Stimulated activated CD8-positive, alpha-beta memory T cell treated with anti-CD3 and anti-CD28 coated beads, Interleukin-12 subunit alpha, Interleukin-12 subunit beta, amount 100 ng/mL, for 24 hours (primary cell): Measurements from ENCODE around the gene USP9X.
"Not testable (repeated sequence)": the region's sequence is repeated elsewhere in the genome, so short reads cannot be mapped to it uniquely, and the experiment has no call there.

Experiments used
- DNase-seq: peaks from one replicate; pipeline ENCODE4 v3.0.0-alpha.2; 2020; ENCODE audit errors: extremely low read depth

The USP9X gene

DNA sequence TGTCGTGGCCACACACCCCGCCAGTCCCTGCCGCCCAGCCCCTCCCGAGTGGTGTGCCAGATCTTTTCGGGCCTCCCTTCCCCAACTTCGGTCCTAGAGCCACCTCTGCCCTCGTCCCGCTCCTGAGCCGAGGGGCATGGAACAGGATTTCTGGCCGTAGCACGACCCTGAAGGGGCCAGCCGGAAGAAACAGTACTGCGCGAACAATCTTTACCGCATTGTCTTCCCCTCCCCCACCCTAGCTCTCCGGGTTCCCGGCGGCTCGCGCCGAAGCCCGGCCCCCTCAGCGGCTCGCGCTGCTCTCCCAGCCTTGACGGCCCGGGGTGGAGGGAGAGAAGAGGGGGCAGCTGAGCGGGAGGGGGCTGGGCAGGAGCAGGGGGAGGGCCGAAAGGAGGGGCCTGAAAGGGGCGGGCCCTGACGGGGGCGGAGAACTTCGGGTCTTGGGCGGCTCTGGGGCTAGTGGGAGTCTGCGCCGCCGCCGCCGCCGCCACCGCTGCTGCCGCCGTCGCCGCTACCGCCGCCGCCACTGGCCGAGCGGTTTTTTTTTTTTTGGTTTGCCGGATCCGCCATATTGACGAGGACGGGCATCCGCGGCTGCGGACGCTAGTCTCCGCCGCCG, at the start of gene USP9X:
Gene USP9X, plus strand, starts transcription at position 553 of the 619 bp plus-strand sequence. CDS start 38,184 bp downstream, outside the sequence.
- peak; percentile 55 for DNase-seq

GRCh38 chrX:41035582-41035981, 49.7 kb upstream of the USP9X start:
- no peak for DNase-seq

DNA sequence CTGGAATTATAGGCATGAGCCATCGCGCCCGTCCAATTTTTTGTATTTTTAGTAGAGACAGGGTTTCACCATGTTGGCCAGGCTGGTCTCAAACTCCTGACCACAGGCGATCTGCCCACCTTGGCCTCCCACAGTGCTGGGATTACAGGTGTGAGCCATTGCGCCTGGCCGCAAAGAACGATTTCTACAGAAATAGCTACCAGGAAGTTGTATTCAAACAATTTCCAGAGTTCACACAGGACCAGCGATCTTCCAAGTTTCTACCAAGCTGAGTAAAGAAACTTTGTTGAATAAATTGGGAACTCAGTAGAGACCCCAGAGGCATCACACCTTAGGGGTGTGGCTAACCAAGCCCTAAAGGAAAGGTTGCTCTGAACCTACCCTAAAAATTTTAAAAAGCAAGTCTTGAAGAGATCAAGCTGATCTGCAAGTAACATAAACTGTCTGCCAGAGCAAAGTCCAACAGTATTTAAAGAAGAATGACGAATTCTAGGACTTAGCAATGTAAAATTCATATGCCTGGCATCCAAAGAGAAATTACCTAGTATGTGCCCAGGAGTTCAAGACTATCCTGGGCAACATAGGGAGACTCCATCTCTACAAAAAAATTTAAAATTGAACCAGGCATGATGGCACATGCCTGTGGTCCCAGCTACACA, 48.4 kb upstream of the USP9X start:
- no peak for DNase-seq

GRCh38 chrX:41043196-41043595, 42.0 kb upstream of the USP9X start:
- DNase-seq, result no peak

- DNase-seq, result no peak
These were observed 41.4 kb upstream of the USP9X start for GRCh38 chrX:41043674-41044345.

GRCh38 chrX:41045960-41046567, 39.2 kb upstream of the USP9X start:
- DNase-seq, result no peak

DNA sequence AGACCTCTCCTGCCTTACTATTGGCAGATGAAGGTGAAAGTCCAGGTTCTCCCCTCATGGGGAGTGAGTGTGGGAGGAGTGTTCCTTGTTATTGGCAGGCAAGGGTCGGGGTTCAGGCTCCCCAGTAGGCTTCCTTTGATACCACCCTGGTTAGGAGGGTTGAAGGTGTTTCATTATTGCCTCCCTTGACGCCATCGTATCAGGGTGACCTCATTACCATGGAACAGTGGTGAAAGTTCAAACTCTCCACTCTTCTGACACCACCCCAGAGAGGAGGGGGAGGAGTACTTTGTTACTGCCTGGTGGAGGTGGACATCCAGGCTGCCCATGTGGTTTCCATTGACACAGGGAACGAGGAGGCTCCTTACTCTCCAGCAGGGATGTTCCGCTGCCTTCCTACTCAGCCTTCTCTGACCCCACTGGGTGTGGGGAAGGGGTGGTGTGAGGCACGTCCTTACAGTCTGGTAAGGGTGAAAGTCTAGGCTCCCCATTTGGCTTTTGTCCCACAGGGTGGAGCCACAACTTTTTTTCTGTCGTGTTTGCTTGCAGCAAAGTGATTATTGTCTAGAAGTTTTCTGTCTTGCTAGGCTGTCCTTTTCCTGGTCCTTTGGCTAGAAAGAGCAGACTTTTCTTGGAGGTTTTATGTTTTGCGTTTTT, 37.2 kb upstream of the USP9X start:
- DNase-seq, result no peak

DNA sequence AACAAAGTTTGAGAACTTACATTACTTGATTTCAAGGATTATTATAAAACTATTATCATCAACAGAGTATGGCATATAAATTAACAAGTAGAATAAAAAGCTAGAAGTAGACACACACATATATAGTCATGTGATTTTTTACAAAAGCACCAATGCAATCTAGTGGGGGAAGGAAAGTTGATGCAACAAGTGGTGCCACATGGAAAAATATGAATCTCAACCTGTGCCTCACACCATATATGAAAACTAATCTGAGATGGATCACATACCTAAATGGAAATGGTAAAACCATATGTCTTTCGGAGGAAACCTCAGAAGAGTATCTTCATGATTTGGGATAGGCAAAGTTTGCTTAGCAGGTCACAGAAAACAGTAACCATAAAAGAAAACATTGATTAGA, 34.9 kb upstream of the USP9X start:
- no peak for DNase-seq

DNA sequence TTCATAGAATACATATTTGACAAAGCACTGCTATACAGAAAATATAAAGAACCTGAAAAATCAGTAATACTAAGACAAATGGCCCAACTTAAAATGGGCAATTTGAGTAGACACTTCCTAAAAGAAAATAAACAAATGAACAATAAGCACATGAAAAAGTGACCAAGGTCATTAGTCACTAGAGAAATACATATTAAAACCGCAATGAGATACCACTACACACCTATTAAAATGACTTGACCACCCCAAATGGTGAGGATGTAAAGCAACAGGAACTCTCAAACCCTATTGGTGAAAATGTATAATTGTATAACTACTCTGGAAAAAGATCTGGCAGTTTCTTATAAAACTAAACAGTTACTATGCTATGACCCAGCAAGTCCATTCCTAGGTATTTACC, 34.0 kb upstream of the USP9X start:
- DNase-seq, result no peak

DNA sequence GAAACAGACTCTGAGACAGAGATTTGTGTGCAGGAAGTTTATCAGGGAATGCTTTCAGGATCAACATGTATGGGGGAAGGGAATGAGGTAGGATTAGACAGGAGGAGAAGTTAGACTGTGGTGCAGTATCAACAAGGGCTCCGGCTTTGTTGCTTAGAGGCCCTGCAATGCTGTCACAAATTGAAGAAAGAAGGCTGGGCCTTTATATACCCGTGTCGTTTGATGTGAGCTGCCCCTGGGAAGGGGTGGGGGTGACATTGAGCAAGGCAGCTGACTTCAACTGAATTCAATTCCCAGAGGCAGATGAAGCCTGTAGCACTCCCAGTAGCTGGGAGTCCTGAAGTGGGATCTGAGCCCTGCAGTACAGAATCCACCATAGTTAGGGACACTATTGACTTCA, 29.5 kb upstream of the USP9X start:
- no peak for DNase-seq

GRCh38 chrX:41063276-41063675, 22.0 kb upstream of the USP9X start:
- not testable (repeated sequence) for DNase-seq

GRCh38 chrX:41064018-41064417, 21.2 kb upstream of the USP9X start:
- DNase-seq, result no peak

- DNase-seq, result no peak
These were observed 18.9 kb upstream of the USP9X start for GRCh38 chrX:41066391-41066790.

DNA sequence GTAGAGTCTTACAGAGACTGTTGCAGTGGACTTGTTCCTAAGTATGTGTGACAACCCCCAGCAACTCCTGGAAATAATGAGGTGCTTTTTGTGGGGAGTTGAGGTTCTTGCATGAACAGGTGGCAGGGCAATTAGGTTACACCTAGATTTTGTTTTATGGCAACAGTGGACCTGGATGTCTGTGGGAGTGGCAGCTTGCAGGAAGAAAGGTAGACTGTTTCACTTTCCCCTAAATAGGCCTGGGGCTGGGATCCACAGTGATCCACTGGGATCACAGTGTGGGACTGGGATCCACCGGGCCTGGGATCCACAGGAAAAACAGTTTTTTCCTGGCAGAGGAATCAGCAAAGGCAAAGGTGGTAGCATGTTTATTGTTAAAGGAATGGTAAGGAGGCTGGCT, 18.3 kb upstream of the USP9X start:
- no peak for DNase-seq

- no peak for DNase-seq
These were observed 17.5 kb upstream of the USP9X start for GRCh38 chrX:41067721-41068120.

DNA sequence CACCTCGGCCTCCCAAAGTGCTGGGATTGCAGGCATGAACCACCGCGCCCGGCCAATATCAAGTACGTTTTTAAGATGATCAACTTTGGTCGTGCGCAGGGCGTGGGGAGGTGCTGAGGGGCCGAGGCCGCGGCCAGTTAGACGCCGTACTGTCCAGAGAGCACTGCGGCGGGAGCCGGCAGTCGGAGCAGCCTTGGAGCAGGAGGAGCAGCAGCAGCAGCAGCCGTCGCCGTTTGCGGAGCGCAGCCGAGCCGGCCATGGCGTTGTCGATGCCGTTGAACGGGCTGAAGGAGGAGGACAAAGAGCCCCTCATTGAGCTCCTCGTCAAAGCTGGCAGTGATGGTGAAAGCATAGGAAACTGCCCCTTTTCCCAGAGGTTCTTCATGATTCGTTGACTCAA, 8.5 kb upstream of the USP9X start:
- DNase-seq, result no peak

- no peak for DNase-seq
These were observed 3.4 kb upstream of the USP9X start for GRCh38 chrX:41081821-41082220.

DNA sequence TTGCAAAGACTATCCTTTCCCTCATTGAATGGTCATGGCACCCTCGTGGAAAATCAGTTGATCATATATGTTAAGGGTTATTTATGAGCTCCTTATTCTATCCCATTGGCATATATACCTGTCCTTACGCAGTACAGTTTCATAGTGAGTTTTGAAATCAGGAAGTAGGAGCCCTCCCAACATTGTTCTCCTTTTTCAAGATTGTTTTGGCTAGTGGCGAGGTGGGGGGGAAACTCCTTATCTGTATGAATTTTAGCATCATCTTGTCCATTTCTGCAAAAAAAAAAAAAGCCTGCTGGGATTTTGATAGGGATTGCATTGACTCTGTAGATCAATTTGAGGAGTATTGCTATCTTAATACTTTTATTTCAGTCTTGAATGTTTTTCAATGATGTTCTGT, 2.5 kb upstream of the USP9X start:
- no peak for DNase-seq

- peak; percentile 81 for DNase-seq
These were observed 977 bp upstream of the USP9X start for GRCh38 chrX:41084044-41084892.

- DNase-seq, result peak; percentile 9
These were observed 250 bp downstream of the USP9X start for GRCh38 chrX:41085512-41085877.

DNA sequence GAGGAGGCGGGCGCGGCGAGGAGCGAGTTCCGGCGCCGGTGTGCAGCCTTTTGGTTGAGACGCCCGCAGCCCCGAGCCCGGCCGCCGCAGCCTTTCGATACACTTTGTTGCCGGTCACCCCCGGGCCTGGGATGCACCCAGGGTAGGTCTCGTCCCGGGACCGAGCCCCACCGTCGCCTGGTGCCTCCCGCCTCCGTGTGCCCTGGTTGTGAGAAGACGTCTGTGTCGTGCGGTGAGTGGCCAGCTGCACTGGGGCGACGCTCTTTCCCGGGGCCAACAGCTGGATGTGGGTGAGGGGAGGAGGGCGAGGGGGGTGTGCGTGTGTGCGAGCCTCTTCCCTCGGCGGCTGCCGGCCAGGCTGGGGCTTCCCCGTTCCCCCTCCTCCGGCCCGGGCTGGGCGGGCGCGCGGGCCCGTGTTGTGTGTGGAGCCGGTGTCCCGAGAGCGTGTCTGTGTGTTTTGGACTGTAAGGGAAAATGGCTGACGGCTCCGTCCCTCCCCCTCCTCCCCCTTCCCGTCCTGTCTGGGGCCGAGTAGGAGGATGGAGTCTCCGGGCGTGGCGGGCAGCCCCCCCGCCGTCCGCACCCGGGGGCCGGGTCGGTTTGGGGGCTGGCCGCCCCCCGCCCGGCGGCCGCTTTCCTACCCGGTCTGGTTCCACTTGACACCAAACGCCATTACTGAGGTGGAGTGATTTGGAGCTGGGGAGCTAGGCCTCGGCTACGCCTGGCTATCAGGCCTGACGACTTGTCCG, 807 bp downstream of the USP9X start:
- peak; percentile 10 for DNase-seq
